Measurements from ENCODE around the gene MPND.

- TF ChIP-seq CTCF (conservative IDR thresholded peaks at IDR 0.05; ENCODE audit: low read length) (no peak), EZH2phosphoT487 (IDR thresholded peaks at IDR 0.05; ENCODE audit: borderline replicate concordance, low read depth, low read length) (no peak)
These were observed 41.6 kb upstream of the MPND start for GRCh38 chr19:4301590-4302242.

All from OCI-LY7 (cell line).